ELR (cell line): Measurements from ENCODE around the gene NXNL1.
"Not testable (repeated sequence)": the region's sequence is repeated elsewhere in the genome, so short reads cannot be mapped to it uniquely, and the experiment has no call there.

Source experiments
- DNase-seq: peaks from one replicate; pipeline ENCODE4 v3.0.0-alpha.2; 2015; ENCODE audit warnings: low read depth

Gene NXNL1

DNA sequence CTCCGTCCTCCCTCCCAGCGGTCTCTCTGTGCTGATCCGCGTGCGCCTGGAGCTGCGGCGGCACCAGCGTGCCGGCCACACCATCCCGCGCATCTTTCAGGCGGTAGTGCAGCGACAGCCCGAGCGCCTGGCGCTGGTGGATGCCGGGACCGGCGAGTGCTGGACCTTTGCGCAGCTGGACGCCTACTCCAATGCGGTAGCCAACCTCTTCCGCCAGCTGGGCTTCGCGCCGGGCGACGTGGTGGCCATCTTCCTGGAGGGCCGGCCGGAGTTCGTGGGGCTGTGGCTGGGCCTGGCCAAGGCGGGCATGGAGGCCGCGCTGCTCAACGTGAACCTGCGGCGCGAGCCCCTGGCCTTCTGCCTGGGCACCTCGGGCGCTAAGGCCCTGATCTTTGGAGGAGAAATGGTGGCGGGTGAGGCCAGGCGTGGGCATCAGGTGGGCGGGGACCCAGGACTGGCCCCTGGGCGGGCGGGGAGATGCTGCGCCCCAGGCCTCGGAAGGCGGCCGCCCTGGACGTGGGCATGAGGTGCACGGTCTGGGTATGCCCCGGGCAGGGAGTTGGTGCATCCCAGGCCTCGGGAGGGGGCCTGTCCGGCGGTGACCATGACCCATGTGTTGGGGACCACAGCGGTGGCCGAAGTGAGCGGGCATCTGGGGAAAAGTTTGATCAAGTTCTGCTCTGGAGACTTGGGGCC lies 26.0 kb upstream of the NXNL1 start:
- no peak for DNase-seq

- DNase-seq, result no peak
Measured at GRCh38 chr19:17484520-17485185, 23.9 kb upstream of the NXNL1 start.

DNA sequence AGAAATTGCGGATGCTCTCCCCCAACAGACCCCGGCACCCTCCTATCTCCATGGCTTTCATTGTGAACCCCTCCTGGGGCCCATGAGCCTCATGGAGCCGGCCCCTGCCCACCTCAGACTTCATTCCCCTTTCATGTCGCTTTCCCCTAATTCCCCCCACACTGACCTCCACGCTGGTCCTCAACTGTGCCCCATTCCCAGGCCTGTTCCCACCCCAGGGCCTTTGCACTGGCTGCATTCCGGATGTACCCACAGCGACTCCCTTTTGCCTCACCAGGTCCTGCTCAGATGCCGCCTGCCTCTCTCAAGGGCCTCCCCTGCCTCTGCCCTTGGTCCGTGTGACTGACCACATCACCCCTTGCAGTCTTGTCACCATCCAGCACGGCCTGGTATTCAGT lies 22.9 kb upstream of the NXNL1 start:
- DNase-seq, result no peak

GRCh38 chr19:17482877-17483604 lies 22.3 kb upstream of the NXNL1 start:
- no peak for DNase-seq

GRCh38 chr19:17481986-17482385 lies 21.3 kb upstream of the NXNL1 start:
- no peak for DNase-seq

- peak; percentile 77 for DNase-seq
Measured at GRCh38 chr19:17479325-17479791, 18.6 kb upstream of the NXNL1 start.

DNA sequence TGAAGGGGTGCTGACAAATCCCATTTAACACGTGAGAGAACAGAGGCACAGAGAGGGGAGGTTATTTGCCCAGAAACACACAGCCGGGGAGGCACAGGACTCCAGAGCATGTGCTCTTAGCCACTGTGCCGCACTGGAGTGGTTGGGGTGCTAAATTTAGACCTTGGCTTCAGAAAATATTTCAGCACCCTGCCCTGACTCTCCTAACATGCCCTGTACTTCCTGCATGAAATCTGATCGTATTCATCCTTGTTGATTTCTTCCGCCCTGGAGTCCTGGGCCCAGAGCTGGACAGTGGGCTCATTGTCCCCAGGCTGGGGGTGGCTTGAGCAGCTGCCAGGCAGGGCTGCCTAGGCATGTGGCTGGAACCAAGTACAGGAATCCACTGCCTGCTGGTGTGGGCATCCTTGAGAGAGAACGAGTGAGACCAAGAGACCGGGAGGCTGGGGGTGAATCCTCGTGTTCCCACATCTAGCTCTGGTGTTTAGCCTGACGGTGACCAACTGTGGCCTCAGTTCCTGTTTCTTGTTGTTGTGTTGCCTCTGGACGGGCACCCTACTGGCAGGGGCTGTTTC lies 14.9 kb upstream of the NXNL1 start:
- DNase-seq, result peak; percentile 26

DNA sequence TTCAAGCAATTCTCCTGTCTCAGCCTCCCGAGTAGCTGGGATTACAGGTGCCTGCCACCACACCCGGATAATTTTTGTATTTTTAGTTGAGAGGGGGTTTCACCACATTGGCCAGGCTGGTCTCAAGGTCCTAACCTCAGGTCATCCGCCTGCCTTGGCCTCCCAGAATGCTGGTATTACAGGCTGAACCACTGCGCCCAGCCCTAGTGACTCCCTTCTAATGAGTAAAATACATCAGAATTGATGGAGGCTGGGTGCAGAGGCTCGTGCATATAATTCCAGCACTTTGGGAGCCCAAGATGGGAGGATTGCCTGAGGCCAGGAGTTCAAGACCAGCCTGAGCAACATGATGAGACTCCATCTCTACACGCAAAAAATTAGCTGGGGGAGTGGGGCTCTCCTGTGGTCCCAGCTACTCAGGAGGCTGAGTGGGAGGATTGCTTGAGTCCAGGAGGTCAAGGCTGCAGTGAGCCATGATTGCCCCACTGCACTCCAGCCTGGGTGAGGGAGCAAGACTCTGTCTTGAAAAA lies 14.3 kb upstream of the NXNL1 start:
- not testable (repeated sequence) for DNase-seq

DNA sequence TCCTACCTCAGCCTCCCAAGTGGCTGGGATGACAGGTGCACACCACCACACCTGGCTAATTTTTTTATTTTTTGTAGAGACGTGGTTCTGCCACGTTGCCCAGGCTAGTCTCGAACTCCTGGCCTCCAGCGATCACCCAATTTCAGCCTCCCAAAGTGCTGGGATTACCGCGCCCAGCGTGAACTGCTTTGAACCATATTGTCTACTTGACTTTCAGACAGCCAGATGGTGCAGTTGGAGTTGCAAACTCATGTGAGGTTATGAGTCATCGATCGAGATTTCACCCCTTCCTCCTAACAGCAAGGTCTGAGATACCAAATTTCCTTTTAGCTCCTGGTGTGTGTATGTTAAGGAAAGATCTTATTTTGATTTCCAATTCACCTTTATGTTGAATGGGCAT lies 12.3 kb upstream of the NXNL1 start:
- DNase-seq, result peak; percentile 85

DNA sequence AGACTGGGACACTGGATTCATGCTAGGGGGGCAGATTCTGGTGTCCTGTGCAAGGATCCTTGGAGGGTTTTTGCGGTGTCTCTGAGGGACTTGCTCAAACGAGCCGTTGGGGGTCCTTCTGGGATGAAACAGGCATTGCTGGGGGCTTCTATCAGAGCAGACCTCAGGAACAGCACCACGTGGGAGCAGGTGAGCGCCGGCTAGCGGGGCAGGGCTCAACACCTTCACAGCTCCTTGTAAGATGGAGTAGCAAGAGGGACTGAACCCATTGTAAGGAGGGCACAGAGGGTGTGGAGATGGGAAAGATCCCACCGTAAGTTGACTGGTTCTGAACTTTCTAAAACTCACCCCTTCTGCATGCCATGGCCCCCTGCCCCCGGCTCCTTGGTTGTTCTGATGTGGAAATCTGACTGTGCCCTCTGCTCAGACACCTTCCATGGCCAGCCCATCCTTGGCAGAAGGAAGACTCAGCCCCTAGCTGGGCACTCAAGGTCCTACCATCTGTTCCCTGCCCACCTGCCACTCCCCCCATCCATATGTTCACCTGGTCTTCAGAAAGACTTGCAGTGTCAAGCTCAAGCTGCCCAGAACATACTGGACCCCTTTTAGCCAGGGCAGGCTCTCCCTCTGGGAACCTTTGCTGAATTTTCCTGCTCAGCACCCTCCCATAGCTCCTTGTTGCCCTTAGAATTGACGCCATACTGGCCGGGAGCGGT lies 10.8 kb upstream of the NXNL1 start:
- DNase-seq, result no peak

GRCh38 chr19:17470068-17470841 lies 9.5 kb upstream of the NXNL1 start, which contains the start of gene SLC27A1:
Gene SLC27A1 (plus strand): TSS chr19:17470524. CDS start chr19:17470541, 17 bp downstream.
- peak; percentile 99 for DNase-seq

- DNase-seq, result peak; percentile 97
Measured at GRCh38 chr19:17469481-17470067, 8.8 kb upstream of the NXNL1 start.

DNA sequence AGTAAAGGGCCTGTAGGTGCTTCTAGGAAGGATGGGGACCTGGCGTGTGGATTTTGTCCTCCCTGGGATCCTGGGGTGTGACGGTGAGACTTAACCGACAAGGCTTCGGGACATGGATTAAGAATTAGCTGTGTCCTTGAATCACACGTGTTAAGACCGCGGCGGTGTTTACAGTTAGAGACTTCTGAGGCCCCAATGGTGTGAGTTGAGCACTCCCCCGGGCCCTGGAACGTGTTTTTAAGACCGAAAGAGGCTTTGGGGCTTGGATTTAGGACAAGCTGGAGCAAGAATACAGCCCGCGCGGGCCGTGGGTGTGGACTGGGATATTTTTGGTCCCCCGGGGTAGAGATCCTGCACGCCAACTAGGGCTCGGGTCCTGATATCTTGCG lies 8.4 kb upstream of the NXNL1 start:
- DNase-seq, result no peak

GRCh38 chr19:17468302-17469091 lies 7.8 kb upstream of the NXNL1 start:
- no peak for DNase-seq

DNA sequence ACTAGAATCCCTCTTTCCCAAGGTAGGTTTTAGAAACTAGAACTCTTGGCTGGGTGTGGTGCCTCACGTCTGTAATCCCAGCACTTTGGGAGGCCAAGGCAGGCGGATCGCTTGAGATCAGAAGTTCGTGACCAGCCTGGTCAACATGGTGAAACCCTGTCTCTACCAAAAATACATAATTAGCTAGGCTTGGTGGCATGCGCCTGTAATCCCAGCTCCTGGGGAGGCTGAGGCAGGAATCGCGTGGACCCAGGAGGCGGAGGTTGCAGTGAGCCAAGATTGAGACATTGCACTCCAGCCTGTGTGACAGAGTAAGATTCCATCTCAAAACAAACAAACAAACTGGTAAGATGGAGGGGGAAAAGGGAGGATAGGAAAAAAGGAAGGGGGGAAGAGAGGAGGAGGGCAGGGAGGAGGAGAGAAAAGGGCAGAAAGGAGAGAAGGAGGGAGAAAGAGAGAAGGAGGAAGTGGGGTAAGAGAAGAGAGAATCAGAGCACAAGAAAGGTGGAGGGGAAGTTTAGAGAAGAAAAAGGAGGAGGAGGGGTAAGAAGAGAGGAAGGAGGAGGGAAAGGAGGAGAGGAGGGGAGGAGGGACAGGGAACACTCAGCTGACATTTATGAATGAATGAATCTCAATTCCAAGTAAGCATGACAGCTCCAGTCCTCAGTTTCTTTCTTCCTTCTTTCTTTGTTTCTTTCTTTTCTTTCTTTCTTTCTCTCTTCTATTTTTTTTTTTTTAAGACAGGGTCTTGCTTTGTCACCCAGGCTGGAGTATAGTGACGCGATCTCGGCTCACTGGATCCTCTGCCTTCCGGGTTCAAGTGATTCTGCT lies 7.0 kb upstream of the NXNL1 start:
- no peak for DNase-seq

DNA sequence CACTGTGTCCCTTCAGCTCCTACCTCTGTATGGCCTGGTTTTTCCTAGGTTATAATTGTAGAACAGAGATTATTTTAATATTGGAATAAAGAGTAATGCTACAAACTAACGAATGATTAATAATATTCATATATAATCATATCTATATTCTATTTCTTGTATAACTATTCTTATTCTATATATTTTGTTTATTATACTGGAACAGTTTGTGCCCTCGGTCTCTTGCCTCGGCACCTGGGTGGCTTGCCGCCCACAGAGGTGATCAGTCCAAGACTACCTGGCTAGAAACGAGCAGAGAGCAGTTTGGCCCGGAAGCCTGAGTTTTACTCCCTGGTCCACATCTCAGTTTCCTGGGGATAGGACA lies 5.7 kb upstream of the NXNL1 start:
- DNase-seq, result no peak

- no peak for DNase-seq
Measured at GRCh38 chr19:17458970-17459369, 1.8 kb downstream of the NXNL1 start.

DNA sequence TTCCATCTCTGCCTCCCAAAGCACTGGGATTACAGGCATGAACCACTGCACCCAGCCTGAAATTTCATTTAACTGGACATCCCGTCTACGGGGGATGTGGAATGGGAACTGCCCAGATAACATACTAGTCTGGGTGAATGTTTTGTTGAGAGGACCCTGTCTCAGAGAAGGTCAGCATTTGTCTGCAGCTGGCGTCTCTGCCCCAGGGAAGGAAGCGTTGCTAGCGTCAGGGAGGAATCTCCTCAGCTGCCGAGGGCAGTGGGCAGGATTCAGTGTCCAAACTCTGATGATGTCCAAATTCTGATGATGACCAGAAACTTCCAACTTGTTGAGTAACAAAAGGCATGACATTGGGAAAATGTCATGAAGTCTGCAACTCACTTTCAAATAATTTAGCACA lies 3.1 kb downstream of the NXNL1 start:
- DNase-seq, result no peak

GRCh38 chr19:17456127-17456526 lies 4.6 kb downstream of the NXNL1 start:
- no peak for DNase-seq
